ENCODE results near the gene HSFX1.
"Not testable (repeated sequence)": the region's sequence is repeated elsewhere in the genome, so short reads cannot be mapped to it uniquely, and the experiment has no call there.

HSFX1 gene

GRCh38 chrX:149760965-149761364, 12.9 kb upstream of the HSFX1 start:
- TF ChIP-seq CTCF (IDR thresholded peaks at IDR 0.05; ENCODE audit: control extremely low read depth, extremely low read depth, low read depth, missing control alignments) = no peak
- POLR2A ChIA-PET = no interaction called here
- no peak for DNase-seq (ENCODE audit: extremely low spot score)
- CTCF ChIA-PET = no interaction called here

- DNase-seq (ENCODE audit: extremely low spot score); CTCF ChIA-PET; POLR2A ChIA-PET: not testable (repeated sequence)
Measured at GRCh38 chrX:149761858-149762674, 11.8 kb upstream of the HSFX1 start.

GRCh38 chrX:149762696-149763614, 10.9 kb upstream of the HSFX1 start:
- CTCF ChIA-PET = interaction anchor here (1.5 kb wide), 1 partner anchor 8 kb away, joined by 4 read pairs; no protein-coding TSS in a partner anchor
- TF ChIP-seq CTCF (IDR thresholded peaks at IDR 0.05; ENCODE audit: control extremely low read depth, extremely low read depth, low read depth, missing control alignments) = no peak
- DNase-seq (ENCODE audit: extremely low spot score) = no peak
- POLR2A ChIA-PET = no interaction called here

GRCh38 chrX:149770344-149770743, 3.5 kb upstream of the HSFX1 start:
- DNase-seq (ENCODE audit: extremely low spot score); CTCF ChIA-PET; POLR2A ChIA-PET: not testable (repeated sequence)

- POLR2A ChIA-PET; CTCF ChIA-PET; DNase-seq (ENCODE audit: extremely low spot score): not testable (repeated sequence)
Measured at GRCh38 chrX:149773026-149773425, 842 bp upstream of the HSFX1 start.

GRCh38 chrX:149777999-149778398, 4.1 kb downstream of the HSFX1 start:
- CTCF ChIA-PET, POLR2A ChIA-PET: not testable (repeated sequence)

GRCh38 chrX:149781727-149782126, 7.9 kb downstream of the HSFX1 start, which contains the start of gene MAGEA9:
Gene MAGEA9, plus strand, starts transcription at chrX:149781930. Its CDS starts 4,281 bp downstream, at chrX:149786211.
- DNase-seq (ENCODE audit: extremely low spot score); CTCF ChIA-PET; POLR2A ChIA-PET: not testable (repeated sequence)

More at GRCh38 chrX:149777999-149778398, 4.1 kb downstream of the HSFX1 start:
- not testable (repeated sequence) for DNase-seq (ENCODE audit: extremely low spot score)

GRCh38 chrX:149795531-149795930, 21.7 kb downstream of the HSFX1 start:
- DNase-seq (ENCODE audit: extremely low spot score); CTCF ChIA-PET; POLR2A ChIA-PET: not testable (repeated sequence)

- ChIA-PET POLR2A (no interaction called here), CTCF (interaction anchor here (0.7 kb wide), 1 partner anchor 105 kb away, joined by 3 read pairs; no protein-coding TSS in a partner anchor)
- DNase-seq (ENCODE audit: extremely low spot score) = no peak
- no peak for TF ChIP-seq CTCF (IDR thresholded peaks at IDR 0.05; ENCODE audit: control extremely low read depth, extremely low read depth, low read depth, missing control alignments)
Measured at GRCh38 chrX:149799095-149799714, 25.3 kb downstream of the HSFX1 start.

All from GM10248 (cell line).